HFF-Myc (cell line): ENCODE measurements around the gene USP36.
"Not testable (repeated sequence)": the region's sequence is repeated elsewhere in the genome, so short reads cannot be mapped to it uniquely, and the experiment has no call there.

Experiments used
- DNase-seq: peaks from one replicate; pipeline ENCODE4 v3.0.0-alpha.2; 2011; ENCODE audit warnings: low read depth; ENCODE audit errors: extremely low read depth
- H3K4me3 ChIP-seq: replicated peaks from 2 replicates; pipeline ENCODE4 v1.5.1; 2011; ENCODE audit warnings: low read depth, mild to moderate bottlenecking, control low read depth, low read length
- CTCF ChIP-seq: IDR thresholded peaks from 2 replicates; pipeline ENCODE4 v1.5.1; 2012; ENCODE audit warnings: mild to moderate bottlenecking, low read depth, low read length, control low read depth; ENCODE audit errors: missing control alignments

The USP36 gene

GRCh38 chr17:78878261-78878660 is 37.6 kb upstream of the USP36 start:
- no peak overlapping the region for H3K4me3 ChIP-seq
- no peak for DNase-seq
- no peak for TF ChIP-seq CTCF

GRCh38 chr17:78876954-78877517 is 36.4 kb upstream of the USP36 start:
- not testable (repeated sequence) for DNase-seq, H3K4me3 ChIP-seq

- no peak for TF ChIP-seq CTCF
- no peak for DNase-seq
These were observed 35.5 kb upstream of the USP36 start for GRCh38 chr17:78876094-78876597.

DNA sequence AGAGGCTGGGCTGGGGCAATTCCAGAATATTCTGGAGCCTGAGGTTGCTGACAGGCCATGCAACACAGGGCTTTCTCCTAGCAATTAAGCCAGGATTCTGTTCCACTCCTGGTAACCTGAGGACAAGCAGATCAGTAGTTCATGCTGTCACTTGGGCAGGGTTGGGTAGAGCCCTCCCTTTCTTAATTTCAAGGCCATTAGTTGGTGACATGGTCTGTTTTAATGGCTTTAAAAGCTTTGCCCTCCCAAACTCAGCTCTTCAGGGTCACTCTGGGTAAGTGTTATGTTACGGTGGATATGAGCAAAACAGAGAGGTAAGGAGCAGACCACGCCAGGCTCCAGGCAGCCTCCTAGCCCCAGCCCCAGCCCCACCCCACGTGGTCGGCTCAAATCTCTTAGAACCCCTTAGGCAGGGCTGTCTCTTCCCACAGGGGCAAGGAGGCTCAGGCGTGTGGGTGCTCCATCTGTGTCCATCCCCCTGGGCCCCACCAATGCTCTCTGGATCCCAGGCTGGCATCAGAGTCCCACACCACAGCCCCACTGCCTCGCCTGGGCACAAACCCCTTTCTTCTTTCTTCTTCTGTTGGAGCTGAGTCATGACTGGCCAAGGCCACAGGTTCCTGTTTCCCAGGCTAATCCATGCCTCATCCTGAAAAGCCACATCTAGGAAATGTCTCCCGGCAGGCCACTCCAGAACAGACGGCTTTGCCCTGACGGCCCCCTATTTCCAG is 34.9 kb upstream of the USP36 start:
- no peak overlapping the region for H3K4me3 ChIP-seq
- TF ChIP-seq CTCF, result no peak
- no peak for DNase-seq

More at GRCh38 chr17:78876094-78876597, 35.5 kb upstream of the USP36 start:
- H3K4me3 ChIP-seq, result no peak overlapping the region

DNA sequence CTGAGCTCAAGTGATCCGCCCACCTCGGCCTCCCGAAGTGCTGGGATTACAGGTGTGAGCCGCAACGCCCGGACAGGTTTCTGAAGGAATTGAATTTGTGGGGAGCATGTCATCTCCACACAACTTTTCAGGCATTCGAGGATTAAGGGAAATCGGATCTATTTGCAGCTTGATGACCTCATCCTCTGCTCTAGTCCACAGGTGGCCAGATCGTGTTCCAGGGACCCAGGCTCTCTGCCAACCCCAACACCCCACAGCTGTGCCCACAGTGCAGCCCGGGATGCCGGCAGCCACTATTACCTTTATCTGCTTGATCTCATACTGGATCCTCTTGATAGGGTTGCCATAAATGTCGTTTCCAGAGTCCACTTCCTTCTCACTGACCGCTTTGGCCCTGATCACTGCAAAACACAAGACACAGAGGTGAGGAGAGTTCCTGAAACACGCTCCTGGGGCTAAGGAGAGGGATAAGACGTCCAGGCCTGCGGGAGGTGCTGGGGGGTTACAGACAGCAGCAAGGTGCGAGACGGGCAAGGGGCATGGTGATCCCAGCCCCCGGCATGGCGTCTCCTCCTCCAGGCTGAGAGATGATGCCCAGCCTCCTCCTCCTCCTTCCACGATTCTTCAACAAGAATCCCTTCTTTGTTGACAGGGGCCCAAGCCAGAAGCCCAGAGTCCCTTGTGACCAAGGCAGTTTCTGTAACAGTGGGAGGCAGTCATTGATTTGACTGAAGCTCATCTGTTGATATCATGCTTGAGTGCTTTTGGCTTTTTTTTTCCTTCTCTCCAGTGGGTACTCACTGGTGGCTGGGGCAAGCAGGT is 33.1 kb upstream of the USP36 start:
- no peak overlapping the region for H3K4me3 ChIP-seq
- DNase-seq, result peak; percentile 56
- no peak for TF ChIP-seq CTCF

DNA sequence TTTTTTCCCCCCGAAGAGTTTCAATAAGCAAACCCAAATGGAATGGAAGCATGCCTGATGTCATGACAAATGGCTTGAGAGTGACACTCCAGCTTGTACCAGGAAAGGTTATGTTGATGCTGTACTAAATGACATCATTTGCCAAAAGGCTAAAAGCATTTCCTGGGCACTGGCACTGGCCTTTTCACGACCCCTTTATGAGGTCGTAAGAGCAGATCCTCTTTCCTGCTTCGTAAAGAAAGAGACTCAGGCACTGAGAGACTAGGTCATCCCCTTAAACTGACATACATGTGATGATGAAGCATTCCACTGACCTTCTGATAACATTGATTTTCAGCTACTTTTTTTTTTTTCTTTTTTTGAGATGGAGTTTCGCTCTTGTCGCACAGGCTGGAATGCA is 31.9 kb upstream of the USP36 start:
- no peak for DNase-seq
- no peak overlapping the region for H3K4me3 ChIP-seq
- TF ChIP-seq CTCF, result no peak

DNA sequence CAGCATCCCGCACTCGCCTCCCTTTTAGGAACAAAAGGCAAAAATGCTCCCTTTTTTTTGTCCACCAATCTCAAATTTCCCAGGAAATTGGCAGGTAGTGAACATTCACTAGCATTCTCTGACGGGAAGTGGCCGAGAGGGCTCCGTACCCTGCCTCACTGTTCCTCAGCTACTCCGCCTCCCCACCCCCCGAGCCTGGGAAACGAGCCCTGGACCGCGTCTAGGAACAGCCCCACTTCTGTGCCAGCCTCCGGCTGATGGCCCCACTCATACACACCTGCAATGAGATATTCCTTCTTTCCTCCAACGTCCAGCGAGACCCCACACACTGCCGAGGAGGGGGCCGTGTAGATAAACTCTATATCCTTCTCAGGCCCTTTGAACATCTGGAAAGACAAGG is 30.0 kb upstream of the USP36 start:
- TF ChIP-seq CTCF, result no peak
- DNase-seq, result no peak
- H3K4me3 ChIP-seq, result no peak overlapping the region
